HepG2 (cell line): ENCODE results near the gene PAM16. TPM values are rescaled to one million over a fixed set of nuclear protein-coding genes. Genes with fewer than 3 reads are reported as not detected.

Experiments
- AGO1 ChIP-seq: fragments of 200-400 bp; formaldehyde crosslinking; IDR thresholded peaks from 2 replicates; pipeline ENCODE4 v1.6.1; 2017; ENCODE audit warnings: mild to moderate bottlenecking, low read depth, low read length, moderate library complexity; ENCODE audit not compliant: poor library complexity, severe bottlenecking
- HNF4A ChIP-seq: sonication (generic); formaldehyde crosslinking; IDR thresholded peaks from 2 replicates; pipeline ENCODE4 v1.4.0; 2020; ENCODE audit warnings: missing genetic modification reagents
- KAT7 ChIP-seq: IDR thresholded peaks from 2 replicates; pipeline ENCODE4 v1.6.1; 2018; ENCODE audit warnings: borderline replicate concordance, missing compliant biosample characterization
- MAFG ChIP-seq: sonication (generic); formaldehyde crosslinking; IDR thresholded peaks from 2 replicates; pipeline ENCODE4 v1.5.1; 2020; ENCODE audit warnings: mild to moderate bottlenecking, missing genetic modification reagents
- MBD4 ChIP-seq: IDR thresholded peaks from 2 replicates; pipeline ENCODE4 v1.6.1; 2012; ENCODE audit warnings: low read length, inconsistent platforms, borderline replicate concordance
- MTA1 ChIP-seq: sonication (generic); formaldehyde crosslinking; IDR thresholded peaks from 2 replicates; pipeline ENCODE4 v1.4.0; 2020; ENCODE audit warnings: missing genetic modification reagents, mild to moderate bottlenecking, borderline replicate concordance
- POLR2G ChIP-seq: fragments of 200-400 bp; formaldehyde crosslinking; IDR thresholded peaks from 2 replicates; pipeline ENCODE4 v1.6.1; 2018; ENCODE audit warnings: mild to moderate bottlenecking, low read depth, low read length, moderate library complexity
- RBFOX2 ChIP-seq: fragments of 200-400 bp; formaldehyde crosslinking; IDR thresholded peaks from 2 replicates; pipeline ENCODE4 v1.6.1; 2017; ENCODE audit warnings: low read depth, mild to moderate bottlenecking, low read length
- SETDB1 ChIP-seq: sonication (generic); formaldehyde crosslinking; IDR thresholded peaks from 2 replicates; pipeline ENCODE4 v1.5.1; 2020; ENCODE audit warnings: missing genetic modification reagents, mild to moderate bottlenecking, borderline replicate concordance
- TEAD3 ChIP-seq: optimal IDR thresholded peaks from 2 replicates; pipeline ENCODE3; 2016; ENCODE audit warnings: borderline replicate concordance
- ZNF138 ChIP-seq: sonication (generic); formaldehyde crosslinking; IDR thresholded peaks from 2 replicates; pipeline ENCODE4 v1.5.0; 2020; ENCODE audit warnings: mild to moderate bottlenecking, low read depth, missing genetic modification reagents
- ZNF230 ChIP-seq: sonication (generic); formaldehyde crosslinking; IDR thresholded peaks from 2 replicates; pipeline ENCODE4 v1.4.0; 2020; ENCODE audit warnings: mild to moderate bottlenecking, missing genetic modification reagents
- ZNF331 ChIP-seq: sonication (generic); formaldehyde crosslinking; IDR thresholded peaks from 2 replicates; pipeline ENCODE4 v1.4.0; 2020; ENCODE audit warnings: missing genetic modification reagents
- ZNF382 ChIP-seq: sonication (generic); formaldehyde crosslinking; IDR thresholded peaks from 2 replicates; pipeline ENCODE4 v1.5.0; 2020; ENCODE audit warnings: missing genetic modification reagents, mild to moderate bottlenecking, borderline replicate concordance
- ZNF572 ChIP-seq: sonication (generic); formaldehyde crosslinking; IDR thresholded peaks from 2 replicates; pipeline ENCODE4 v1.5.1; 2020; ENCODE audit warnings: mild to moderate bottlenecking, missing genetic modification reagents
- ZNF644 ChIP-seq: IDR thresholded peaks from 2 replicates; pipeline ENCODE4 v1.6.1; 2016; ENCODE audit warnings: low read depth
- ZNF713 ChIP-seq: sonication (generic); formaldehyde crosslinking; IDR thresholded peaks from 2 replicates; pipeline ENCODE4 v1.4.0; 2020; ENCODE audit warnings: mild to moderate bottlenecking, missing genetic modification reagents
- ZNF781 ChIP-seq: sonication (generic); formaldehyde crosslinking; IDR thresholded peaks from 2 replicates; pipeline ENCODE4 v1.5.1; 2020; ENCODE audit warnings: borderline replicate concordance, mild to moderate bottlenecking, missing genetic modification reagents; ENCODE audit errors: not compliant biosample characterization
- polyA plus RNA-seq, 8 experiments: library from polyadenylated mRNA; depleted of rRNA in 3 of 8; stranded (reverse) in 7 of 8; unstranded in 1 of 8; fragments of >200 nt; fragmentation: Illumina TruSeq in 4 of 8; extraction: Trizol in 4 of 8; gene quantifications; 2 replicates each; pipeline versions ENCODE4 v1.2.1 to v1.2.3, GENCODE V29; 2011 to 2016; ENCODE audit warnings: low read depth in 4 of 8, missing spikeins in 1 of 8, mixed read lengths in 1 of 8; ENCODE audit not compliant: insufficient read depth in 1 of 8
- total RNA-seq, 5 experiments: library from RNA; depleted of rRNA; stranded (reverse); fragments of >200 nt; fragmentation: Illumina TruSeq; extraction: Trizol; gene quantifications; 2 replicates each; pipeline ENCODE4 v1.2.3, GENCODE V29; 2016; ENCODE audit warnings: low read depth in 1 of 5
- TF ChIP-seq, protein P1 (sequence below): sonication (generic); formaldehyde crosslinking; IDR thresholded peaks from 2 replicates; pipeline ENCODE4 v1.4.0; 2020; ENCODE audit warnings: missing genetic modification reagents
- TF ChIP-seq, protein P2 (sequence below): sonication (generic); formaldehyde crosslinking; conservative IDR thresholded peaks from 2 replicates; pipeline ENCODE4 v1.8.0; 2022; ENCODE audit warnings: low read depth, missing genetic modification reagents
- TF ChIP-seq, protein P3 (sequence below): sonication (generic); formaldehyde crosslinking; IDR thresholded peaks from 2 replicates; pipeline ENCODE4 v1.4.0; 2020; ENCODE audit warnings: mild to moderate bottlenecking, missing genetic modification reagents
- TF ChIP-seq, protein P4 (sequence below): sonication (generic); formaldehyde crosslinking; IDR thresholded peaks from 2 replicates; pipeline ENCODE4 v1.5.0; 2020; ENCODE audit warnings: missing genetic modification reagents, mild to moderate bottlenecking, borderline replicate concordance

Gene PAM16
- total and polyA plus RNA-seq, 2 of the 13 experiments (the other 11 are each of a cell fraction or from before 2014, with no cell fraction given): 51.5 to 51.8 TPM

DNA sequence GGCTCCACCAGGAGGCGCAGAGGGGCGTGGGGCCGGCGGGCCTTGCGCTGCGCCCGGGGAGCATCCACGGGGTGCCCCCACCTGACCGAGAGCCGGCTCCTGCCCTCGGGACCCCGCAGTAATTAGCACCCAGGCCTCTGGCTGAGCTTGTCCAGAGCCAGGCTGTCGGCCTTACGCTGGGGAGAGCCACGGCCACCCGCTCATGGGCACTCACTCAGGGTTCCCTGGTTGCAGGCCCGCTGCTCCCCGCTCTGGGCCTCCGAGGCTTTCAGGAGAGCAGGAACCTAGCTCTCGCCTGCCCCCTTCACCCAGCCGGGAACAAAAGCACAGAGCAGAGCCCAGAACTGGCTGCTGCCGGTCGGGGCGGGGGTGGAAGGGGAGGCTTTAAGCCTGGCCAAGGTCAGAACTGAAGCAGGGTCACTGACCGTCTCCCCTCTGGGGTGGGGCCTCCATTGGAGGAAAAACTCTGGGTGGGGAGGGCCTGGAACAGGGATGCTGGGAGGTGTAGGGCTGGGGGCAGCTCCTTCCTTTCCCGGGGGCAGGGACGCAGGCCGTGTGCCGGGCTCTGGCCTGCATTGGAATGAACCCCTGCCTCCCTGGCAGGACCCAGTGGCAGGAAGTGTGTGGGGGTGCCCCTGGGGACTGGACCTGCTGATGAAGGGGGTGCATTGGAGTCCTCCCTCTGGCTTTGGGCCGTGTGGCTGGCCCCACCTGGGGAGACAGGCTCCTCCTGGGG lies 22.9 kb downstream of the PAM16 start (continued):
- TF ChIP-seq ZNF713 (CRISPR knock-in tag): no peak
- TF ChIP-seq RBFOX2: peak; percentile 51
- TF ChIP-seq TEAD3 (CRISPR knock-in tag): peak; percentile 42
- peak; percentile 31; the same call in 1 of the 2 replicates for TF ChIP-seq ZNF230
- TF ChIP-seq, protein P1, sequence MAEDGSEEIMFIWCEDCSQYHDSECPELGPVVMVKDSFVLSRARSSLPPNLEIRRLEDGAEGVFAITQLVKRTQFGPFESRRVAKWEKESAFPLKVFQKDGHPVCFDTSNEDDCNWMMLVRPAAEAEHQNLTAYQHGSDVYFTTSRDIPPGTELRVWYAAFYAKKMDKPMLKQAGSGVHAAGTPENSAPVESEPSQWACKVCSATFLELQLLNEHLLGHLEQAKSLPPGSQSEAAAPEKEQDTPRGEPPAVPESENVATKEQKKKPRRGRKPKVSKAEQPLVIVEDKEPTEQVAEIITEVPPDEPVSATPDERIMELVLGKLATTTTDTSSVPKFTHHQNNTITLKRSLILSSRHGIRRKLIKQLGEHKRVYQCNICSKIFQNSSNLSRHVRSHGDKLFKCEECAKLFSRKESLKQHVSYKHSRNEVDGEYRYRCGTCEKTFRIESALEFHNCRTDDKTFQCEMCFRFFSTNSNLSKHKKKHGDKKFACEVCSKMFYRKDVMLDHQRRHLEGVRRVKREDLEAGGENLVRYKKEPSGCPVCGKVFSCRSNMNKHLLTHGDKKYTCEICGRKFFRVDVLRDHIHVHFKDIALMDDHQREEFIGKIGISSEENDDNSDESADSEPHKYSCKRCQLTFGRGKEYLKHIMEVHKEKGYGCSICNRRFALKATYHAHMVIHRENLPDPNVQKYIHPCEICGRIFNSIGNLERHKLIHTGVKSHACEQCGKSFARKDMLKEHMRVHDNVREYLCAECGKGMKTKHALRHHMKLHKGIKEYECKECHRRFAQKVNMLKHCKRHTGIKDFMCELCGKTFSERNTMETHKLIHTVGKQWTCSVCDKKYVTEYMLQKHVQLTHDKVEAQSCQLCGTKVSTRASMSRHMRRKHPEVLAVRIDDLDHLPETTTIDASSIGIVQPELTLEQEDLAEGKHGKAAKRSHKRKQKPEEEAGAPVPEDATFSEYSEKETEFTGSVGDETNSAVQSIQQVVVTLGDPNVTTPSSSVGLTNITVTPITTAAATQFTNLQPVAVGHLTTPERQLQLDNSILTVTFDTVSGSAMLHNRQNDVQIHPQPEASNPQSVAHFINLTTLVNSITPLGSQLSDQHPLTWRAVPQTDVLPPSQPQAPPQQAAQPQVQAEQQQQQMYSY (CRISPR knock-in tag): no peak
- peak; percentile 47 for TF ChIP-seq AGO1
- TF ChIP-seq, protein P2, sequence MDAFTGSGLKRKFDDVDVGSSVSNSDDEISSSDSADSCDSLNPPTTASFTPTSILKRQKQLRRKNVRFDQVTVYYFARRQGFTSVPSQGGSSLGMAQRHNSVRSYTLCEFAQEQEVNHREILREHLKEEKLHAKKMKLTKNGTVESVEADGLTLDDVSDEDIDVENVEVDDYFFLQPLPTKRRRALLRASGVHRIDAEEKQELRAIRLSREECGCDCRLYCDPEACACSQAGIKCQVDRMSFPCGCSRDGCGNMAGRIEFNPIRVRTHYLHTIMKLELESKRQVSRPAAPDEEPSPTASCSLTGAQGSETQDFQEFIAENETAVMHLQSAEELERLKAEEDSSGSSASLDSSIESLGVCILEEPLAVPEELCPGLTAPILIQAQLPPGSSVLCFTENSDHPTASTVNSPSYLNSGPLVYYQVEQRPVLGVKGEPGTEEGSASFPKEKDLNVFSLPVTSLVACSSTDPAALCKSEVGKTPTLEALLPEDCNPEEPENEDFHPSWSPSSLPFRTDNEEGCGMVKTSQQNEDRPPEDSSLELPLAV (CRISPR knock-in tag): no peak
- TF ChIP-seq KAT7 (CRISPR knock-in tag): 0 out of 2 replicates have a peak, but pooled peaks have one; percentile 52
- TF ChIP-seq, protein P3, sequence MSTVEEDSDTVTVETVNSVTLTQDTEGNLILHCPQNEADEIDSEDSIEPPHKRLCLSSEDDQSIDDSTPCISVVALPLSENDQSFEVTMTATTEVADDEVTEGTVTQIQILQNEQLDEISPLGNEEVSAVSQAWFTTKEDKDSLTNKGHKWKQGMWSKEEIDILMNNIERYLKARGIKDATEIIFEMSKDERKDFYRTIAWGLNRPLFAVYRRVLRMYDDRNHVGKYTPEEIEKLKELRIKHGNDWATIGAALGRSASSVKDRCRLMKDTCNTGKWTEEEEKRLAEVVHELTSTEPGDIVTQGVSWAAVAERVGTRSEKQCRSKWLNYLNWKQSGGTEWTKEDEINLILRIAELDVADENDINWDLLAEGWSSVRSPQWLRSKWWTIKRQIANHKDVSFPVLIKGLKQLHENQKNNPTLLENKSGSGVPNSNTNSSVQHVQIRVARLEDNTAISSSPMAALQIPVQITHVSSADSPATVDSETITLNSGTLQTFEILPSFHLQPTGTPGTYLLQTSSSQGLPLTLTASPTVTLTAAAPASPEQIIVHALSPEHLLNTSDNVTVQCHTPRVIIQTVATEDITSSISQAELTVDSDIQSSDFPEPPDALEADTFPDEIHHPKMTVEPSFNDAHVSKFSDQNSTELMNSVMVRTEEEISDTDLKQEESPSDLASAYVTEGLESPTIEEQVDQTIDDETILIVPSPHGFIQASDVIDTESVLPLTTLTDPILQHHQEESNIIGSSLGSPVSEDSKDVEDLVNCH (CRISPR knock-in tag): no peak
- TF ChIP-seq ZNF644 (CRISPR knock-in tag): 0 out of 2 replicates have a peak, but pooled peaks have one; percentile 20
- peak; percentile 49; the same call in 1 of the 2 replicates for TF ChIP-seq POLR2G
- no peak for TF ChIP-seq ZNF781 (CRISPR knock-in tag)
- no peak for TF ChIP-seq ZNF382
- no peak for TF ChIP-seq MBD4
- no peak for TF ChIP-seq SETDB1 (CRISPR knock-in tag)
- TF ChIP-seq MAFG: no peak
- TF ChIP-seq HNF4A: peak; percentile 62
- no peak; the same call in 1 of the 2 replicates for TF ChIP-seq MTA1
- TF ChIP-seq ZNF572 (CRISPR knock-in tag): no peak
- TF ChIP-seq ZNF331 (CRISPR knock-in tag): peak; percentile 94
- TF ChIP-seq, protein P4, sequence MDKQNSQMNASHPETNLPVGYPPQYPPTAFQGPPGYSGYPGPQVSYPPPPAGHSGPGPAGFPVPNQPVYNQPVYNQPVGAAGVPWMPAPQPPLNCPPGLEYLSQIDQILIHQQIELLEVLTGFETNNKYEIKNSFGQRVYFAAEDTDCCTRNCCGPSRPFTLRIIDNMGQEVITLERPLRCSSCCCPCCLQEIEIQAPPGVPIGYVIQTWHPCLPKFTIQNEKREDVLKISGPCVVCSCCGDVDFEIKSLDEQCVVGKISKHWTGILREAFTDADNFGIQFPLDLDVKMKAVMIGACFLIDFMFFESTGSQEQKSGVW: no peak
- TF ChIP-seq ZNF138: no peak
